Measurements from ENCODE around the gene MRTFA. TPM values are rescaled to one million over a fixed set of nuclear protein-coding genes. Genes with fewer than 3 reads are reported as not detected.
A peak's percentile ranks its signal among the peaks of the same experiment; 100 is the strongest.

The MRTFA gene
- polyA plus RNA-seq, 1 of the 3 experiments (the other 2 are of a cell fraction), result 5.8 TPM

GRCh38 chr22:40641269-40641668, 4.8 kb upstream of the MRTFA start:
- no peaks in the 10 kb centered on the region for H4K20me1 ChIP-seq (ENCODE audit: insufficient read depth)
- TF ChIP-seq CTCF (IDR thresholded peaks at IDR 0.05) (no peak), USF1 (IDR thresholded peaks at IDR 0.05; ENCODE audit: borderline replicate concordance, low read depth) (peak; percentile 56; the same call in 1 of the 2 replicates)
- no peak overlapping the region for H3K9ac ChIP-seq
- no peaks in the 10 kb centered on the region for H3K79me2 ChIP-seq (ENCODE audit: insufficient read depth)
- no peaks in the 10 kb centered on the region for H3F3A ChIP-seq (replicated peaks; ENCODE audit: insufficient read depth)
- no peak overlapping the region for H3K4me3 ChIP-seq (ENCODE audit: low read depth in 2 of 2, low read length in 1 of 2)
- no peaks in the 10 kb centered on the region for H3K9me2 ChIP-seq
- H3K9me3 ChIP-seq, result no peaks in the 10 kb centered on the region
- no peaks in the 10 kb centered on the region for H3K27me3 ChIP-seq (ENCODE audit: insufficient read depth)
- ChIA-PET POLR2A (no interaction called here), CTCF (no interaction called here)
- H3K36me3 ChIP-seq (replicated peaks in 1 of 2; ENCODE audit: control insufficient read depth in 1 of 2, insufficient read depth in 2 of 2, low read length in 1 of 2), result no peaks in the 10 kb centered on the region
- no peak overlapping the region for H2AFZ ChIP-seq (ENCODE audit: low read depth)
- DNase-seq, result no peak
- H3K27ac ChIP-seq (ENCODE audit: low read depth in 2 of 2, low read length in 1 of 2), result no peak overlapping the region
- 95% methylated on average over 3 of the region's 6 CpGs for WGBS (ENCODE audit: low lambda C conversion rate)
- peaks cover 0 to 4% of the 10 kb centered on the region in 2 experiments; a peak in 1 of 4 replicates for H3K4me1 ChIP-seq (ENCODE audit: control insufficient read depth in 1 of 2, insufficient read depth in 2 of 2, low read depth in 1 of 2, low read length in 1 of 2)
- H3K4me2 ChIP-seq, result no peak overlapping the region

GRCh38 chr22:40638261-40638660, 1.7 kb upstream of the MRTFA start:
- POLR2A ChIA-PET, result no interaction called here
- no peak overlapping the region for H3K27ac ChIP-seq (ENCODE audit: low read depth in 2 of 2, low read length in 1 of 2)
- H3K79me2 ChIP-seq (ENCODE audit: insufficient read depth), result peaks cover 30% of the 10 kb centered on the region
- no peak overlapping the region for H3K9ac ChIP-seq
- no peak overlapping the region for H3K4me2 ChIP-seq
- no peak for DNase-seq
- no peaks in the 10 kb centered on the region for H3K36me3 ChIP-seq (replicated peaks in 1 of 2; ENCODE audit: control insufficient read depth in 1 of 2, insufficient read depth in 2 of 2, low read length in 1 of 2)
- no peaks in the 10 kb centered on the region for H3F3A ChIP-seq (replicated peaks; ENCODE audit: insufficient read depth)
- CTCF ChIA-PET, result interaction anchor here (0.8 kb wide), 1 partner anchor 202 kb away, joined by 4 read pairs; no protein-coding TSS in a partner anchor
- H3K27me3 ChIP-seq (ENCODE audit: insufficient read depth), result no peaks in the 10 kb centered on the region
- H3K4me3 ChIP-seq (ENCODE audit: low read depth in 2 of 2, low read length in 1 of 2), result no peak overlapping the region
- H4K20me1 ChIP-seq (ENCODE audit: insufficient read depth), result peaks cover 23% of the 10 kb centered on the region
- no peak overlapping the region for H2AFZ ChIP-seq (ENCODE audit: low read depth)
- 92% methylated on average over 9 of the region's 17 CpGs for WGBS (ENCODE audit: low lambda C conversion rate)
- H3K4me1 ChIP-seq (ENCODE audit: control insufficient read depth in 1 of 2, insufficient read depth in 2 of 2, low read depth in 1 of 2, low read length in 1 of 2), result peaks cover 4 to 10% of the 10 kb centered on the region in 2 experiments; a peak in 3 of 4 replicates
- TF ChIP-seq FOXM1 (IDR thresholded peaks at IDR 0.05; ENCODE audit: low read depth), result no peak
- no peak for TF ChIP-seq EP300 (IDR thresholded peaks at IDR 0.05; ENCODE audit: borderline replicate concordance in 1 of 2, low read depth in 1 of 2, low read length in 1 of 2)
- no peak for TF ChIP-seq NFIC (IDR thresholded peaks at IDR 0.05; ENCODE audit: borderline replicate concordance)
- no peak for TF ChIP-seq PBX3 (IDR thresholded peaks at IDR 0.05)
- no peak for TF ChIP-seq POLR2AphosphoS5 (IDR thresholded peaks at IDR 0.05; ENCODE audit: low read depth, low read length)
- no peak for TF ChIP-seq GABPA (IDR thresholded peaks at IDR 0.05; ENCODE audit: low read depth)
- TF ChIP-seq MEF2A (IDR thresholded peaks at IDR 0.05; ENCODE audit: borderline replicate concordance, low read depth), result no peak
- no peak for TF ChIP-seq TEAD4 (IDR thresholded peaks at IDR 0.05; ENCODE audit: borderline replicate concordance, insufficient read depth)
- TF ChIP-seq ELF1 (IDR thresholded peaks at IDR 0.05), result no peak
- TF ChIP-seq CHD2 (IDR thresholded peaks at IDR 0.05; ENCODE audit: low read length, partially characterized antibody), result no peak
- no peak for TF ChIP-seq CTCF (IDR thresholded peaks at IDR 0.05)
- H3K9me3 ChIP-seq, result no peaks in the 10 kb centered on the region
- H3K9me2 ChIP-seq, result no peaks in the 10 kb centered on the region

All from SK-N-SH (cell line).